ENCODE results near the gene SBF1.

- TF ChIP-seq, protein P1, sequence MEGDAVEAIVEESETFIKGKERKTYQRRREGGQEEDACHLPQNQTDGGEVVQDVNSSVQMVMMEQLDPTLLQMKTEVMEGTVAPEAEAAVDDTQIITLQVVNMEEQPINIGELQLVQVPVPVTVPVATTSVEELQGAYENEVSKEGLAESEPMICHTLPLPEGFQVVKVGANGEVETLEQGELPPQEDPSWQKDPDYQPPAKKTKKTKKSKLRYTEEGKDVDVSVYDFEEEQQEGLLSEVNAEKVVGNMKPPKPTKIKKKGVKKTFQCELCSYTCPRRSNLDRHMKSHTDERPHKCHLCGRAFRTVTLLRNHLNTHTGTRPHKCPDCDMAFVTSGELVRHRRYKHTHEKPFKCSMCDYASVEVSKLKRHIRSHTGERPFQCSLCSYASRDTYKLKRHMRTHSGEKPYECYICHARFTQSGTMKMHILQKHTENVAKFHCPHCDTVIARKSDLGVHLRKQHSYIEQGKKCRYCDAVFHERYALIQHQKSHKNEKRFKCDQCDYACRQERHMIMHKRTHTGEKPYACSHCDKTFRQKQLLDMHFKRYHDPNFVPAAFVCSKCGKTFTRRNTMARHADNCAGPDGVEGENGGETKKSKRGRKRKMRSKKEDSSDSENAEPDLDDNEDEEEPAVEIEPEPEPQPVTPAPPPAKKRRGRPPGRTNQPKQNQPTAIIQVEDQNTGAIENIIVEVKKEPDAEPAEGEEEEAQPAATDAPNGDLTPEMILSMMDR (optimal IDR thresholded peaks at IDR 0.05 in 1 of 3, IDR thresholded peaks at IDR 0.05 in 1 of 3, conservative IDR thresholded peaks at IDR 0.05 in 1 of 3; ENCODE audit: extremely low read depth in 1 of 3, insufficient read depth in 2 of 3, low read length in 3 of 3), result no peak
- no peak for TF ChIP-seq EZH2 (IDR thresholded peaks at IDR 0.05; ENCODE audit: low read length)
These were observed 8.7 kb upstream of the SBF1 start for GRCh38 chr22:50483556-50483955.

All from keratinocyte (primary cell).